Testis (tissue), 2 donors: Measurements from ENCODE around the gene TCF7L2.

ENCODE experiments used
- POLR2A ChIP-seq: fragments of 450-650 bp; IDR thresholded peaks from one replicate; pipeline ENCODE4 v1.6.1; 2017; ENCODE audit warnings: antibody characterized with exemption, mild to moderate bottlenecking, moderate library complexity
- TF ChIP-seq, protein P1 (sequence below), 3 experiments: fragments of 450-650 bp in 2 of 3; fragments of 200-600 bp in 1 of 3; sonication (generic) in 1 of 3; IDR thresholded peaks; one replicate each; pipeline ENCODE4 v1.5.1; 2016 to 2019; ENCODE audit warnings: antibody characterized with exemption in 3 of 3, mild to moderate bottlenecking in 2 of 3, moderate library complexity in 1 of 3

DNA sequence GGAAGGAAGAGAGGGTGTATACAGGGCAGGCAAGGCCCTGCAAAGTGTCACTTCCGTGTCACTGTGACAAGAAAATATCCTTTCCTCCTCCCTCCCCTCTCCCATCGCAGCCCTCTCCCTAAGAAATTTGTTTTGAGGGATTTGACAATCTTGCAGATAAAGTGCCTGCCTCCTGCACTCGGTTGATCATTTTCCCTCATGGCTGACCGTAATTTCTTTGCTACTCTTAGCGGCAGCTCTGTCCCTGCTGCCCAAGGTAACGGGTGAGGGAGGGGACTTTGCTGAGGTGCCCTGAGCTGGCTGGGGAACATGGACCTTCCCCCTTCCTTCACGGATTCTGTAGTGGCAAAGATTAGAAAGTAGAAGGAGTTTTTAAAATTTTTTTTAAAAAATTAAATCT is 179.1 kb downstream of the TCF7L2 start:
- no peak for TF ChIP-seq POLR2A
- TF ChIP-seq, protein P1, sequence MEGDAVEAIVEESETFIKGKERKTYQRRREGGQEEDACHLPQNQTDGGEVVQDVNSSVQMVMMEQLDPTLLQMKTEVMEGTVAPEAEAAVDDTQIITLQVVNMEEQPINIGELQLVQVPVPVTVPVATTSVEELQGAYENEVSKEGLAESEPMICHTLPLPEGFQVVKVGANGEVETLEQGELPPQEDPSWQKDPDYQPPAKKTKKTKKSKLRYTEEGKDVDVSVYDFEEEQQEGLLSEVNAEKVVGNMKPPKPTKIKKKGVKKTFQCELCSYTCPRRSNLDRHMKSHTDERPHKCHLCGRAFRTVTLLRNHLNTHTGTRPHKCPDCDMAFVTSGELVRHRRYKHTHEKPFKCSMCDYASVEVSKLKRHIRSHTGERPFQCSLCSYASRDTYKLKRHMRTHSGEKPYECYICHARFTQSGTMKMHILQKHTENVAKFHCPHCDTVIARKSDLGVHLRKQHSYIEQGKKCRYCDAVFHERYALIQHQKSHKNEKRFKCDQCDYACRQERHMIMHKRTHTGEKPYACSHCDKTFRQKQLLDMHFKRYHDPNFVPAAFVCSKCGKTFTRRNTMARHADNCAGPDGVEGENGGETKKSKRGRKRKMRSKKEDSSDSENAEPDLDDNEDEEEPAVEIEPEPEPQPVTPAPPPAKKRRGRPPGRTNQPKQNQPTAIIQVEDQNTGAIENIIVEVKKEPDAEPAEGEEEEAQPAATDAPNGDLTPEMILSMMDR (IDR thresholded peaks at IDR 0.05), result no peak
